ENCODE measurements around the gene MARVELD3. TPM values are rescaled to one million over a fixed set of nuclear protein-coding genes. Genes with fewer than 3 reads are reported as not detected.
"Not testable (repeated sequence)": the region's sequence is repeated elsewhere in the genome, so short reads cannot be mapped to it uniquely, and the experiment has no call there.

The MARVELD3 gene, protein sequence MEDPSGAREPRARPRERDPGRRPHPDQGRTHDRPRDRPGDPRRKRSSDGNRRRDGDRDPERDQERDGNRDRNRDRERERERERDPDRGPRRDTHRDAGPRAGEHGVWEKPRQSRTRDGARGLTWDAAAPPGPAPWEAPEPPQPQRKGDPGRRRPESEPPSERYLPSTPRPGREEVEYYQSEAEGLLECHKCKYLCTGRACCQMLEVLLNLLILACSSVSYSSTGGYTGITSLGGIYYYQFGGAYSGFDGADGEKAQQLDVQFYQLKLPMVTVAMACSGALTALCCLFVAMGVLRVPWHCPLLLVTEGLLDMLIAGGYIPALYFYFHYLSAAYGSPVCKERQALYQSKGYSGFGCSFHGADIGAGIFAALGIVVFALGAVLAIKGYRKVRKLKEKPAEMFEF
- total RNA-seq (2014; rRNA removed; shearing (Covaris generic)) = not detected in 2 replicates
- polyA plus RNA-seq (2014; cell fraction: nucleus; rRNA removed) = not detected in 2 replicates

DNA sequence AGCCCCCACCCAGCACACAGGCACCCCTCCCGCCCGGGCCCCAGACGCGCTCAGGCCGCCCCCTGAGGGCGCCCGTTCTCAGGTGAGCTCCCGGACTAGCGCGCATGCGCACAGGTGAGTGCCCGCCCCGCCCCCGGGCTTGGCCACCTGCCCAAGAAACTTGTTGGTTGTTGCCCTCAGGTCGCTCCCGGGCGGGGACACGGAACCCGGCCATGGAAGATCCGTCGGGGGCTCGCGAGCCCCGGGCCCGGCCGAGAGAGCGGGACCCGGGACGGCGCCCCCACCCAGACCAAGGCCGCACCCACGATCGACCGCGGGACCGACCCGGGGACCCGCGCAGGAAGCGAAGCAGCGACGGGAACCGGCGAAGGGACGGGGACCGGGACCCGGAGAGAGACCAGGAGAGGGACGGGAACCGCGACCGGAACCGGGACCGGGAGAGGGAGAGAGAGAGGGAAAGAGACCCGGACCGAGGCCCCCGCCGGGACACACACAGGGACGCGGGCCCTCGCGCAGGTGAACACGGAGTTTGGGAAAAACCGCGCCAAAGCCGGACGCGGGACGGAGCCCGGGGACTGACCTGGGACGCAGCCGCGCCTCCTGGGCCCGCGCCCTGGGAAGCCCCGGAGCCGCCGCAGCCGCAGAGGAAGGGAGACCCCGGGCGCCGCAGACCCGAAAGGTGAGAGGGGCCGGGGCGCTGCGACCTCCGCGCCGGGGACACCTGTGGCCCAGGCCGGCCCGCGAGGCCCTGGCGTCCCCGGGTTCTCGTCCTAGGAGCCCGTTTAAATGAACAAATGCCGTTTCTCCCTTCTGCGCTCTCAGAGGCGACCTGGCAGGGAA, at the start of gene MARVELD3:
MARVELD3 (plus strand) TSS at position 167 of the 840 bp plus-strand sequence; CDS start at position 213, 46 bp downstream.
- no peak for DNase-seq (ENCODE audit: extremely low read depth, low read depth)

- DNase-seq (ENCODE audit: extremely low read depth, low read depth) = no peak
Measured at GRCh38 chr16:71576971-71577370, 49.0 kb upstream of the MARVELD3 start, which contains the start of gene TAT. Gene TAT, minus strand, starts transcription at chr16:71577092. Its CDS starts 677 bp downstream, at chr16:71576415.

GRCh38 chr16:71582553-71582848, 43.5 kb upstream of the MARVELD3 start:
- not testable (repeated sequence) for DNase-seq (ENCODE audit: extremely low read depth, low read depth)

- no peak for DNase-seq (ENCODE audit: extremely low read depth, low read depth)
Measured at GRCh38 chr16:71584543-71585317, 41.3 kb upstream of the MARVELD3 start.

DNA sequence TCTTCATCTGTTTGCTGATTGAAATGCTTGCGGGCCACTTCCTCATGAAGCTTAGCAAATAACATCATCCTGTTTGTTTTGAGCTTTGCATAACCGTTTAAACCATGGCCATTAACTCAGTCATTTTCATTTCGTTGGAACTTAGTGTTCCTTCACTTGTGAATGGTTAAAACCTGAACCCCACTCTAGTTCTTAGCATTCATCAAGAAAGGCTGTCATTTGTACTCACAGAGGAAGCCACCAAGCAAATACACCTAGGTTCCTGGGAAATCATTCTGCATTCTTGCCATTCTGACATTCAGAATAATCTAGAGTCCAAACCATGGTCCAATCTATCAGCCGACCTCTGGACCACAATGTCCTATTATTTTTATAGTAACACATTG, 40.7 kb upstream of the MARVELD3 start:
- no peak for DNase-seq (ENCODE audit: extremely low read depth, low read depth)

DNA sequence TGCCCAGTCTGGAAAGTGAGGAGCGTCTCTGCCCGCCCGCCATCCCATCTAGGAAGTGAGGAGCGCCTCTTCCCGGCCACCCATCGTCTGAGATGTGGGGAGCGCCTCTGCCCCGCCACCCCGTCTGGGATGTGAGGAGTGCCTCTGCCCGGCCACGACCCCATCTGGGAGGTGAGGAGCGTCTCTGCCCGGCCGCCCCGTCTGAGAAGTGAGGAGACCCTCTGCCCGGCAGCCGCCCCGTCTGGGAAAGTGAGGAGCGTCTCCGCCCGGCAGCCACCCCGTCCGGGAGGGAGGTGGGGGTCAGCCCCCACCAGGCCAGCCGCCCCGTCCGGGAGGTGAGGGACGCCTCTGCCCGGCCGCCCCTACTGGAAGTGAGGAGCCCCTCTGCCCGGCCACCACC, 36.6 kb upstream of the MARVELD3 start:
- DNase-seq (ENCODE audit: extremely low read depth, low read depth) = not testable (repeated sequence)

DNA sequence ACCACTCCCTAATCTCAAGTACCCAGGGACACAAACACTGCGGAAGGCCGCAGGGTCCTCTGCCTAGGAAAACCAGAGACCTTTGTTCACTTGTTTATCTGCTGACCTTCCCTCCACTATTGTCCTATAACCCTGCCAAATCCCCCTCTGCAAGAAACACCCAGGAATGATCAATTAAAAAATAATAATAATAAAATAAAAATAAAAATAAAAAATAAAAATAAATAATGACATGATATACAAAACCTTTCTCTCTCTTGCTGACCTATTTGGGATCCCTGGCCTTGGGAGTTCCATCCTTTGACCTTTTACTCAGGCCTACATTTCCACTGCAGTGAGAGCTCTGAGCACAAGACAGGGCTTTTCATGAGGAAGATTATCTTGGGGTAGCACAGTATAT, 35.9 kb upstream of the MARVELD3 start:
- not testable (repeated sequence) for DNase-seq (ENCODE audit: extremely low read depth, low read depth)

DNA sequence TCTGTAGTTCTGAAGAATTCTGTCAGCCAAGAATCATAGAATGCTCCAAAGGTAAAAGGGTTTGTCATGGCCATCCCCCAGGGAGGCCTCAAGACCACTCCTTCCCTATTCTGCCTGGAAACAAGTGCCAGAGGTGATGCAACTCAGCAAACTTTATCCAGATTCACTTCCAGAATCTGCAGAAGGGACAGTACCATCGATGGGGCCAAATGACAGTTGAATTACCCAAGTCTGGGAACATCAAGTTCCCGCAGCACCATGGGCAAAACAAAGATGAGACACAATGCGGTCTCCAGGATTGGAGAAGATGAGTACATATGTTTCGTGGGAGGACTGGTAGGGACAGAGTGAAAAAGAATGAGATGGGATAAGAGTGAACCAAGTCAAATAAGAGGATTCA, 35.4 kb upstream of the MARVELD3 start:
- DNase-seq (ENCODE audit: extremely low read depth, low read depth) = no peak

GRCh38 chr16:71591917-71592316, 34.1 kb upstream of the MARVELD3 start:
- DNase-seq (ENCODE audit: extremely low read depth, low read depth) = no peak

- DNase-seq (ENCODE audit: extremely low read depth, low read depth) = no peak
Measured at GRCh38 chr16:71593048-71593999, 32.7 kb upstream of the MARVELD3 start.

DNA sequence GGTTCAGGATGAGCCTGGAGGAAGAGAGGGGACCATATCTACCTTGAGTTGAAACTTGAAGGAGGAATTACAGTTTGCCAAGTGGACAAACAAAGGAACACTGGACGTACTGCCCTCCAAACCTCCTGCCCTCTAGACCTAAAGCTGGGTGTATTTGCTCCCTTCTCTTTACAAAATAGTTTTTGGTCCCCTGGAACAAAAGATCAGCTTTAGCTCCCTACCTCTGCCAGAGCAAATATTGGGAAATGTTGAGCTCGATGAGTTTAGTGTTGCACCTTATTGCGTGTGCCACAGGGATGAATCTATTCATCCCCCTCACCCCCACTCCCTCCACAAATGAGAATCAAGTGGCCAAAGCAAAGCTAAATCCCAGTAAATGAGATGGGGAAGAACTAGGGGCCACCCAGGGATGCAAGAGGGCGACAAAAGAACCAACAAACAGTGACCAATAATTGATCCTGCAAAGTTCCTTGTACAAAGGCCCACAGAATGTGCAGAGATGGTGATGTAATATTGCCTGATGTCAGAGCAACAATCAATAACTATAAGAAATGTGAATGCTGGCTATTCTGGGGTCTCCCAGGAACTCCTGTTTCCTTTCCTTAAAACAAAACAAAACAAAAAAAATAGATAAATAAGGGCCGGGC, 31.9 kb upstream of the MARVELD3 start:
- DNase-seq (ENCODE audit: extremely low read depth, low read depth) = no peak

DNA sequence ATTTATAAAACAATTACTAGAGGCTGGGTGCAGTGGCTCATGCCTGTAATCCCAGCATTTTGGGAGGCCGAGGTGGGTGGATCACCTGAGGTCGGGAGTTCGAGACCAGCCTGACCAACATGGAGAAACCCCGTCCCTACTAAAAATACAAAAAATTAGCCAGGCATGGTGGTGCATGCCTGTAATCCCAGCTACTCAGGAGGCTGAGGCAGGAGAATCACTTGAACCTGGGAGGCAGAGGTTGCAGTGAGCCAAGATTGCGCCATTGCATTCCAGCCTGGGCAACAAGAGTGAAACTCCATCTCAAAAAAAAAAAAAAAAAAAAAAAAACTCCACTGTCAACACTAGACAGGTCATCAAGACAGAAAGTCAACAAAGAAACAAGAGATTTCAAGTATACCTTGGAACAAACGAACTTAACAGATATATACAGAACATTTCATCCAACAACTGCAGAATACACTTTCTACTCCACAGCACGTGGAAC, 30.6 kb upstream of the MARVELD3 start:
- not testable (repeated sequence) for DNase-seq (ENCODE audit: extremely low read depth, low read depth)

- DNase-seq (ENCODE audit: extremely low read depth, low read depth) = not testable (repeated sequence)
Measured at GRCh38 chr16:71598426-71598825, 27.6 kb upstream of the MARVELD3 start.

- DNase-seq (ENCODE audit: extremely low read depth, low read depth) = no peak
Measured at GRCh38 chr16:71600822-71601221, 25.2 kb upstream of the MARVELD3 start.

DNA sequence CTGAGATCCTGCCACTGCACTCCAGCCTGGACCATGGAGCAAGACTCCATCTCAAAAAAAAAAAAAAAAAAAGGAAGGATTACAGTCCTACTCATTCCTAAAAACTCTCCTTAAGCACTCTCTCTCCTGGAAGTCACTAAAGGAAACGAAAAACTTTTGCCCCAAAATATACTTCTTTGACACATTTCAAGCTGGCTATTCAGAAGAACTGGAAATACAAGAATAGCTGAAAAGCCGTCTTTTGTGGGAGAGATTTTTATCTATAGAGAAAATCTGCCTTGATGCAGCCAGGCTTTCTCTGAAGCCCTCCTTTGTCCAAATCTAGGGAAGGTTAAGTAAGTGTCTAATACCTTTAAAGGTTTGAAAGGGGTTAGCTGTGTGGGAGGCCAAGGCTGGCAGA, 16.9 kb upstream of the MARVELD3 start:
- DNase-seq (ENCODE audit: extremely low read depth, low read depth) = no peak

DNA sequence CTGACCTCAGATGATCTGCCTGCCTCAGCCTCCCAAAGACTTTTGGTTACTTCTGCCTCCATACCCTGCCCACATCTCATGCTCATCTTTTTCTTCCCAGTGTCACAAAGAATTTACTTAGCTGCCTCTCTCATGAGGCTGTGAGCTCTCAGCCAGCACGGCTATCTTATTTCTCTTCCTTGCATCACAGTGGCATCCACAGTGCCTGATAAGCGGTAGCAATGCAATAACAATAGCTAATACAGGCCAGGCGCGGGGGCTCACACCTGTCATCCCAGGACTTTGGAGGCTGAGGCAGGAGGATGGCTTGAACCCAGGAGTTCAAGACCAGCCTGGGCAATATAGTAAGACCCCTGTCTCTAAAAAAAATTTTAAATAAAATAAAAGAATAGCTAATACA, 15.5 kb upstream of the MARVELD3 start:
- DNase-seq (ENCODE audit: extremely low read depth, low read depth) = no peak

DNA sequence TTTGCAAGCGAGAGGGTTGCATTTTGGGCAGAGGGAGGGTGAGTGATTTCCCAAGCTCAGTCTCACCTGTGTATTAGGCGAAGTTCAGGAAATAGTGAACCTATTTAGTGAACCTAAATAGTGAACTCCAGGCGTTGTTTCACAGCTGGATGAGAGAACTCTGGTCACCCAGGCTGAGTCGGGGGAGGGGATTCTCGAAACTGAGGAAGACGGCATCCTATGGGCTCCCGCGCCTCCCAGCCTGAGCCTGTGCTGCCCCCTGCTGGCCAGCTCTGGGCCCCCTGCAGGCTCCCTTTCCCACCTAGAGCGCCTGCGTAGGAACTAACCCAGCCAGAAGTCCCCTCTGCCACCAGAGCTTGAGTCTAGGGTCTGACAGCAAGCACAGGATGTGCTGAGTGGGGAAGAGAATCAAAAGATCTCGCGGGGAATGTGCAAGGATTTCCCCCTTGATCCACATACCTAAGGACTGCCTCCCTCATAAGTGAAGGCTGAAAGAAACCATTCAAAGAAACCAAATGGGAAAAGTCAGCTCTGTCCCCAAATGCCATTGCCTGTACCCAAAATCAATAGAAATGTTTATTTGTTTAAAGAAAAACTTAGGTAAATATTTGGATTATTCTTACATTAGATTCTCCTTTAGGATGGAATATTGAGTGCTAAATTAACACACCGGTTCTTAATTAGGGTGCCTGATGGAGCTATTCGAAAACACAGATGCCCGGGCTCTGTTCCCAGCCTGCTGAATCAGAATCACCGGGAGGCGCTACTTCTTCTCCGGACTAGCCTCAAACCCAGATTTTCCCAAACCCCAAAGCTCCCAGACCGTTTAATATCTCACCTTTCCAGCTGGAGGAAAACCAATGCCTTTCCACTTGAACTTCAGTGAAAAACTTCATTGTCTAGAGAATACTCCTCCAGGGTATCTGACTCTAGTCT, 14.8 kb upstream of the MARVELD3 start:
- peak; percentile 33 for DNase-seq (ENCODE audit: extremely low read depth, low read depth)

GRCh38 chr16:71614956-71615355, 11.0 kb upstream of the MARVELD3 start:
- not testable (repeated sequence) for DNase-seq (ENCODE audit: extremely low read depth, low read depth)

Data from NCI-H460 (cell line).